ENCODE data around the gene ASXL2.

ASXL2 gene

DNA sequence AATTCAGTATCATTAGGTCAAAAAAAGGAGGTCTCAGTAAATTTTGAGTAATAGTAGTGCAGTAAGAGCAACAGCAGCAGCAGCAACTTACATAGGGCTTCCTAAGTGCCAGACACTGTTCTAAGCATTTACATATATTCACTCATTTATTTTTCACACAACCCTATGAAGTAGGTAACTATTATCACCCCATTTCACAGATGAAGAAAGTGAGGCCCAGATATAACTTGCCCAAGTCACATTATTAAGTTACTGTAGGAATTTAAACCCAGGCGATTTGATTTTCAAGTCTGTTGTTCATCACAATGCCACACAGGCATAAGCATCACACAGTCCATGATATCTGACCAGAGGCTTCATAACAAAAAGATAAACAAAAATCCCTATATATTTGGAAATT is 114.7 kb downstream of the ASXL2 start:
- Histone ChIP-seq H3K36me3 (peaks cover 40% of the 10 kb centered on the region), H3K4me1 (no peaks in the 10 kb centered on the region; the same call in 1 of the 2 replicates), H3K4me3 (ENCODE audit: low read depth, low read length) (no peak overlapping the region), H3K27me3 (no peaks in the 10 kb centered on the region), H3K9me3 (no peaks in the 10 kb centered on the region)
- no peak for DNase-seq
- TF ChIP-seq, protein P1, sequence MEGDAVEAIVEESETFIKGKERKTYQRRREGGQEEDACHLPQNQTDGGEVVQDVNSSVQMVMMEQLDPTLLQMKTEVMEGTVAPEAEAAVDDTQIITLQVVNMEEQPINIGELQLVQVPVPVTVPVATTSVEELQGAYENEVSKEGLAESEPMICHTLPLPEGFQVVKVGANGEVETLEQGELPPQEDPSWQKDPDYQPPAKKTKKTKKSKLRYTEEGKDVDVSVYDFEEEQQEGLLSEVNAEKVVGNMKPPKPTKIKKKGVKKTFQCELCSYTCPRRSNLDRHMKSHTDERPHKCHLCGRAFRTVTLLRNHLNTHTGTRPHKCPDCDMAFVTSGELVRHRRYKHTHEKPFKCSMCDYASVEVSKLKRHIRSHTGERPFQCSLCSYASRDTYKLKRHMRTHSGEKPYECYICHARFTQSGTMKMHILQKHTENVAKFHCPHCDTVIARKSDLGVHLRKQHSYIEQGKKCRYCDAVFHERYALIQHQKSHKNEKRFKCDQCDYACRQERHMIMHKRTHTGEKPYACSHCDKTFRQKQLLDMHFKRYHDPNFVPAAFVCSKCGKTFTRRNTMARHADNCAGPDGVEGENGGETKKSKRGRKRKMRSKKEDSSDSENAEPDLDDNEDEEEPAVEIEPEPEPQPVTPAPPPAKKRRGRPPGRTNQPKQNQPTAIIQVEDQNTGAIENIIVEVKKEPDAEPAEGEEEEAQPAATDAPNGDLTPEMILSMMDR (IDR thresholded peaks at IDR 0.05; ENCODE audit: low read depth, low read length), result no peak

DNA sequence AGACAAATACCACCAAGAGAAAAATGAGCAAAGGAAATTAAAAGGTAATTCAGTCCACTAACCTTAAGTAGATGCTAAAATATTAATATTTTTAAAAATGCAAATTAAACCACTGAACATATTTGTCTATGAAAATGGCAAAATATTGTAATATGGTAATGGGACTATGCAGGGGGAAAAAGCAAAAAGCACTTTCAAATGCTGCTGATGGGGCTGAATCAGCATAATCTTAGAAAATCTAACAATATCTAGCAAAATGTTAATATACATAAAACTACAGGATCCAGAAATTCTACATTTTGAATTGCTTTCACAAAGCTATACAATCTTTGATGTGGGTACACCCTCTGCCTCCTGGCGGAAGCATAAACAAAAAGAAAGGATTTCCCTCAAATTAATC is 118.0 kb downstream of the ASXL2 start:
- Histone ChIP-seq H3K4me1 (no peaks in the 10 kb centered on the region), H3K9me3 (no peaks in the 10 kb centered on the region), H3K4me3 (ENCODE audit: low read depth, low read length) (no peak overlapping the region), H3K27me3 (no peaks in the 10 kb centered on the region), H3K36me3 (peaks cover 32% of the 10 kb centered on the region)
- TF ChIP-seq, protein P1 (IDR thresholded peaks at IDR 0.05; ENCODE audit: low read depth, low read length), result no peak
- DNase-seq, result no peak

DNA sequence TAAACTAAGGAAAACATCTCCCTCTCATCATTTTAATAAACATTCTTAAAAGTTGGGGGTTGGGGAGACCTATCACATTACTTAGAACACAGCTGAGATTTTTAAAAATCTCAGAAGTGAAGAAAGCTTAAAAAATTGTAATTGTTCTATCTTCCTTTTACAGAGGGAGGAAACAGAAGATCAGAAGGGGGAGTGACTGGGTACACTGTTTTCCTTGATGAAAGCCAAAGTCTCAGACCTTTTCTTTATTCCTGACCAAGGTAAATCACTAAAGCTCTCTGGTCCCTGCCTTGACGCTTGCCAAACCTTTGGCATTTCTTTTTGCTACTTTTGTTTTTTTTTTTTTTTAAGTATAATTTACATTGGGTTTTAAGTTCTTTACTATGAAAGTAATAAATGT is 119.9 kb downstream of the ASXL2 start:
- TF ChIP-seq, protein P1 (IDR thresholded peaks at IDR 0.05; ENCODE audit: low read depth, low read length), result no peak
- Histone ChIP-seq H3K27me3 (no peaks in the 10 kb centered on the region), H3K9me3 (no peaks in the 10 kb centered on the region), H3K36me3 (peaks cover 40% of the 10 kb centered on the region), H3K4me3 (ENCODE audit: low read depth, low read length) (no peak overlapping the region), H3K4me1 (no peaks in the 10 kb centered on the region)
- DNase-seq, result no peak

DNA sequence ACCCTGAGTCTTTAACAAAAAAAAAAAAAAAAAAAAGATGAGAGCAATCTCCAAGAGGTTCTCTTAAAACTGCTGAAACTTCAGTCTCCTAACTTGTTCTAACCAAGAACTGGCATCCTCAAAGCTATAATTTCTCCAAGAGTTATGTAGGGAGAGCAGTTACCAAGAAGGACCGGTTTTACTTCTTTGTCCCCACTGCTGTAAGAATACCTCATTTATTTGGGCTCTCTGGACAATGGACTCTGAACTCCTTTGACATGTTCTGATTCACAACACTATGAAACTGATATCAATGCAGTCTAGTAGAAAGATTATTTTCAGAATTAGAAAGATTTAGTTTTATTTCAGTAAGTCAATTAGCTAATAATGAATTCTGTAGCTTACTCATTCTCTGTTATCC is 120.4 kb downstream of the ASXL2 start:
- H3K9me3 ChIP-seq, result no peaks in the 10 kb centered on the region
- H3K36me3 ChIP-seq, result peaks cover 40% of the 10 kb centered on the region
- H3K4me1 ChIP-seq, result no peaks in the 10 kb centered on the region
- no peaks in the 10 kb centered on the region for H3K27me3 ChIP-seq
- H3K4me3 ChIP-seq (ENCODE audit: low read depth, low read length), result no peak overlapping the region
- TF ChIP-seq, protein P1 (IDR thresholded peaks at IDR 0.05; ENCODE audit: low read depth, low read length), result no peak
- no peak for DNase-seq

DNA sequence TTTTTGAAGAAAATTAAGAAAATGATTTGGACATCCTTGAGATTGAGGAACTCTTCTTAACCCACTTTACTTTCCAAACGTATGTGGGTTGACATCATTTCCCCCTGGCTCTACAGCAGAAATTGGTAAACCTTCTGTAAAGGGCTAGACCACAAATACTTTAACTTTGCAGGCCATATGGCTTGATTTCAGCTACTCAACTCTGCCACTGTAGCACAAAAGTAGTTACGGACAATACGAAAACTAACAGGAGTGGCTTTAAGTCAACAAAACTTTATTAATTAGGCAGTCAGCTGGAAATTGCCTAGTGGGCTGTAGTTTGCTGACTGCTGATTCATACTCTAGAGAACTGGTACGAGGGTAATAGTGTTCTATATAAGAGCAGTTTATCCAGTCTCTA is 121.8 kb downstream of the ASXL2 start:
- Histone ChIP-seq H3K4me1 (no peaks in the 10 kb centered on the region), H3K9me3 (no peaks in the 10 kb centered on the region), H3K36me3 (peaks cover 48% of the 10 kb centered on the region), H3K27me3 (no peaks in the 10 kb centered on the region), H3K4me3 (ENCODE audit: low read depth, low read length) (no peak overlapping the region)
- DNase-seq, result no peak
- TF ChIP-seq, protein P1 (IDR thresholded peaks at IDR 0.05; ENCODE audit: low read depth, low read length), result no peak

DNA sequence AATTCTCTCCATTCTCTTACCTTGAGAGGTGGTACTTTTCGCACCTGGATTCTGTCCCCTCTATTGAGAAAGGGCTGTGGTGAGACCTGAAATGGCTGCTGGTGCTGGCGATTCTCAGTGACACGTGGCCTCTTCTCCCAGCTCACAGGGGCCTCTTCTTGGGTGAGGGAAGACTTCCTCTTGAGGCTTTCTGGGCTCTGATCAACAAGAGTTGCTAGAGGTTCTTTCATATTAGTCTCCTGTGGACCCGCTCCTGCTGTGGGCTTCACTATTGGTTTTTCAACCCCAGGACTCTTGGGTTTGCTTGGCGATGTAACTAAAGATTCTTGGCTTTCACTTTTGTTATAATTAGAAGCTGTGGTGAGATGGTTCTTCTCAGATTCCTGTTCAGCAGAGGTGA is 128.6 kb downstream of the ASXL2 start:
- no peak overlapping the region for H3K4me3 ChIP-seq (ENCODE audit: low read depth, low read length)
- TF ChIP-seq, protein P1 (IDR thresholded peaks at IDR 0.05; ENCODE audit: low read depth, low read length), result no peak
- H3K36me3 ChIP-seq, result peaks cover 40% of the 10 kb centered on the region
- H3K4me1 ChIP-seq, result no peaks in the 10 kb centered on the region
- H3K27me3 ChIP-seq, result no peaks in the 10 kb centered on the region
- no peak for DNase-seq
- no peaks in the 10 kb centered on the region for H3K9me3 ChIP-seq

All from BE2C (cell line).